HCT116 (cell line): ENCODE measurements around the gene CXCL9.

ENCODE experiments used
- CTCF ChIP-seq, 3 experiments: fragments of 200-600 bp in 1 of 3; sonication (generic) in 1 of 3; IDR thresholded peaks in 2 of 3; conservative IDR thresholded peaks in 1 of 3; 2 replicates each; pipeline ENCODE4 v1.5.1; 2012 to 2017; ENCODE audit warnings: low read depth in 2 of 3, low read length in 2 of 3, antibody characterized with exemption in 1 of 3, borderline replicate concordance in 1 of 3, control low read depth in 1 of 3, mild to moderate bottlenecking in 1 of 3, mixed read lengths in 1 of 3, mixed run types in 1 of 3, moderate library complexity in 1 of 3; ENCODE audit not compliant: insufficient read depth in 1 of 3
- EZH2 ChIP-seq: fragments of 200-600 bp; sonication (generic); IDR thresholded peaks from 2 replicates; pipeline ENCODE4 v1.6.1; 2017; ENCODE audit warnings: antibody characterized with exemption, mixed run types
- EZH2phosphoT487 ChIP-seq: fragments of 200-600 bp; IDR thresholded peaks from 2 replicates; pipeline ENCODE4 v1.6.1; 2018; ENCODE audit warnings: antibody characterized with exemption, borderline replicate concordance
- JUND ChIP-seq: IDR thresholded peaks from 2 replicates; pipeline ENCODE4 v1.6.1; 2012
- POLR2A ChIP-seq: IDR thresholded peaks from 2 replicates; pipeline ENCODE4 v1.7.0; 2011; ENCODE audit warnings: borderline replicate concordance; ENCODE audit not compliant: insufficient read depth, insufficient read length; ENCODE audit errors: extremely low read depth
- SIN3A ChIP-seq: IDR thresholded peaks from 2 replicates; pipeline ENCODE4 v1.6.1; 2012; ENCODE audit warnings: low read depth

- TF ChIP-seq EZH2 (no peak), JUND (no peak), CTCF (IDR thresholded peaks at IDR 0.05 in 2 of 3, conservative IDR thresholded peaks at IDR 0.05 in 1 of 3; ENCODE audit: borderline replicate concordance in 1 of 3, insufficient read depth in 1 of 3, low read depth in 2 of 3, low read length in 2 of 3) (no peak), POLR2A (no peak), SIN3A (no peak), EZH2phosphoT487 (no peak)
Observed at GRCh38 chr4:76003620-76004019, 3.7 kb downstream of the CXCL9 start.
